GM12878 (cell line): ENCODE measurements around the gene KCNN1. TPM values are rescaled to one million over a fixed set of nuclear protein-coding genes. Genes with fewer than 3 reads are reported as not detected.

Experiments used
- ESRRA ChIP-seq: IDR thresholded peaks from 2 replicates; pipeline ENCODE4 v1.6.1; 2012; ENCODE audit warnings: mild to moderate bottlenecking, low read length, improper control_type of control experiment
- FOS ChIP-seq: IDR thresholded peaks from 3 replicates; pipeline ENCODE4 v1.6.1; 2011; ENCODE audit warnings: borderline replicate concordance; ENCODE audit not compliant: insufficient read length; ENCODE audit errors: extremely low read depth
- FOXK2 ChIP-seq: fragments of 450-650 bp; IDR thresholded peaks from 2 replicates; pipeline ENCODE4 v1.6.1; 2017; ENCODE audit warnings: mild to moderate bottlenecking, moderate library complexity
- MEF2A ChIP-seq: IDR thresholded peaks from 2 replicates; pipeline ENCODE4 v1.6.1; 2011; ENCODE audit warnings: low read depth, mild to moderate bottlenecking, low read length, moderate library complexity; ENCODE audit not compliant: insufficient read depth
- MXI1 ChIP-seq: fragments of 150-350 bp; IDR thresholded peaks from 2 replicates; pipeline ENCODE4 v1.6.1; 2011; ENCODE audit warnings: low read depth, mild to moderate bottlenecking, inconsistent platforms, low read length, improper control_type of control experiment
- NRF1 ChIP-seq: conservative IDR thresholded peaks from 2 replicates; pipeline ENCODE4 v1.6.1; 2011; ENCODE audit warnings: mild to moderate bottlenecking, low read depth, low read length, improper control_type of control experiment
- PAX8 ChIP-seq: fragments of 450-650 bp; IDR thresholded peaks from 2 replicates; pipeline ENCODE4 v1.6.1; 2017; ENCODE audit warnings: mild to moderate bottlenecking, moderate library complexity
- POU2F2 ChIP-seq: IDR thresholded peaks from 3 replicates; pipeline ENCODE4 v1.6.1; 2011; ENCODE audit warnings: low read depth, mild to moderate bottlenecking, low read length, borderline replicate concordance
- RAD21 ChIP-seq: IDR thresholded peaks from 2 replicates; pipeline ENCODE4 v1.6.1; 2011; ENCODE audit warnings: mild to moderate bottlenecking, low read depth, low read length, moderate library complexity; ENCODE audit not compliant: insufficient read depth
- SMC3 ChIP-seq: IDR thresholded peaks from 2 replicates; pipeline ENCODE4 v1.6.1; 2011; ENCODE audit warnings: low read length, improper control_type of control experiment, borderline replicate concordance
- SUPT20H ChIP-seq: IDR thresholded peaks from 2 replicates; pipeline ENCODE4 v1.6.1; 2011; ENCODE audit warnings: low read depth, mild to moderate bottlenecking, low read length, moderate library complexity, borderline replicate concordance; ENCODE audit not compliant: control insufficient read depth
- ZNF24 ChIP-seq: fragments of 450-650 bp; IDR thresholded peaks from 2 replicates; pipeline ENCODE4 v1.6.1; 2017; ENCODE audit warnings: antibody characterized with exemption, mild to moderate bottlenecking
- ZNF622 ChIP-seq: fragments of 450-650 bp; IDR thresholded peaks from 2 replicates; pipeline ENCODE4 v1.6.1; 2017; ENCODE audit warnings: mild to moderate bottlenecking, inconsistent platforms
- polyA plus RNA-seq, 11 experiments: library from polyadenylated mRNA; depleted of rRNA in 4 of 11; unstranded in 6 of 11; stranded (reverse) in 5 of 11; fragments of >200 nt; fragmentation: Nextera tagmentation in 4 of 11; fragmentation: Illumina TruSeq in 1 of 11; extraction: Ambion mirVana in 4 of 11; extraction: Trizol in 1 of 11; gene quantifications; 1 replicate in 1 of 11; 2 replicates in 10 of 11; pipeline versions ENCODE4 v1.2.1 to v1.2.3, GENCODE V29; 2011 to 2016; ENCODE audit warnings: inconsistent platforms in 2 of 11, missing spikeins in 2 of 11, low read depth in 1 of 11
- total RNA-seq, 4 experiments: library from RNA; depleted of rRNA in 3 of 4; stranded (reverse); fragments of >200 nt in 3 of 4; fragmentation: Illumina TruSeq in 1 of 4; extraction: Trizol in 1 of 4; gene quantifications; 2 replicates each; pipeline versions ENCODE4 v1.2.1 to v1.2.3, GENCODE V29; 2013 to 2021
- TF ChIP-seq, protein P1 (sequence below): IDR thresholded peaks from 2 replicates; pipeline ENCODE4 v1.6.1; 2012; ENCODE audit warnings: low read depth, low read length, improper control_type of control experiment
- TF ChIP-seq, protein P2 (sequence below): IDR thresholded peaks from 2 replicates; pipeline ENCODE4 v1.6.1; 2012; ENCODE audit warnings: low read depth, low read length, improper control_type of control experiment
- TF ChIP-seq, protein P3 (sequence below): fragments of 450-650 bp; conservative IDR thresholded peaks from 2 replicates; pipeline ENCODE4 v1.6.1; 2017; ENCODE audit warnings: mild to moderate bottlenecking, moderate library complexity
- TF ChIP-seq, protein P4 (sequence below): fragments of 450-650 bp; formaldehyde crosslinking; IDR thresholded peaks from 2 replicates; pipeline ENCODE4 v1.5.0; 2022; ENCODE audit warnings: mild to moderate bottlenecking, missing genetic modification characterization
- TF ChIP-seq, protein P5 (sequence below): IDR thresholded peaks from 2 replicates; pipeline ENCODE4 v1.6.1; 2011; ENCODE audit warnings: borderline replicate concordance, low read depth, mild to moderate bottlenecking, moderate library complexity, low read length; ENCODE audit not compliant: insufficient read depth, poor library complexity, severe bottlenecking

The KCNN1 gene
- total and polyA plus RNA-seq, 10 of the 15 experiments (the other 5 are each of a cell fraction or from before 2014, with no cell fraction given) = 0.02 to 0.95 (median 0.16) TPM; not detected in 1

DNA sequence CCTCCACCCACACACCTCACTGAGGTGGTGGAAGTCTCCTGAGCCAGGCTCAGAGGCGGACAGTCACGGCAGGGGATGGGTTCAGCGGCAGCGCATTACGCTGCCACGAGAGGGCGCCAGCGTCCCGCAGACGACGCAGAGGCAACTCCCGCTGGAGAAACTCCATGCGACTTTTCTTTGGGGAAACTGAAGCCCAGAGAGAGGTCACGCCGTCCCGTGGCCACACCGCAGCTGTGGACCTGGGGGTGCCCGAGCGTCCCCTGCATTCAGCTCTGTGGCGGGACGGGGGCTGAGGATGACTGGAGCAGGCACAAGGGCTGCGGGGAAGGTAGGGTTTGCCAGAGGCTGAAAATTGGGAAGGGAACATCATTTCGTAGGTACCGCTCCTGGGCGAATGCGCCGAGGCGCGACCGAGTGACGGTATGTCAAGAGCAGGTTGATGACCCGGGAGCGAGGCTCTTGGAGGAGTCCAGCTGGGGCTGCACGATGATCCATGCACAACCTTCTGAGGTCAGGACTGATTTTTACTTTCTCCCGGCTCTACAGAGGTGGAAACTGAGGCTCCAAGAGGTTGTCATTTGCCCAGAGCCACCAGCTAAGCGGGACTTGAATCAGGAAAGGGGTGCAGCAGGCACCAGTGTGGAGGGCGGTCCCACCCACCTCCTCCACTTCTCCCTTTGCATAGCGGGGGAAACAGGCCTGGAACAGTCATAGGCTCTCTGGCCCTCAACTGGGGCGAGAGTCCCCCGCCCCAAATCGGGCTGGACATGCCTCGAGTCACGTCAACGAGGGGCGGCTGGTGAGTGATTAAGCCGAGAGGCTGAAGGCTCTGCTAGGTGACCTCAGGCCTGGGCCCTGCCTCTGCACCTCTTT lies 40.4 kb downstream of the KCNN1 start (continued):
- TF ChIP-seq, protein P1, sequence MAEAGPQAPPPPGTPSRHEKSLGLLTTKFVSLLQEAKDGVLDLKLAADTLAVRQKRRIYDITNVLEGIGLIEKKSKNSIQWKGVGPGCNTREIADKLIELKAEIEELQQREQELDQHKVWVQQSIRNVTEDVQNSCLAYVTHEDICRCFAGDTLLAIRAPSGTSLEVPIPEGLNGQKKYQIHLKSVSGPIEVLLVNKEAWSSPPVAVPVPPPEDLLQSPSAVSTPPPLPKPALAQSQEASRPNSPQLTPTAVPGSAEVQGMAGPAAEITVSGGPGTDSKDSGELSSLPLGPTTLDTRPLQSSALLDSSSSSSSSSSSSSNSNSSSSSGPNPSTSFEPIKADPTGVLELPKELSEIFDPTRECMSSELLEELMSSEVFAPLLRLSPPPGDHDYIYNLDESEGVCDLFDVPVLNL = no peak
- no peak for TF ChIP-seq NRF1
- TF ChIP-seq, protein P2, sequence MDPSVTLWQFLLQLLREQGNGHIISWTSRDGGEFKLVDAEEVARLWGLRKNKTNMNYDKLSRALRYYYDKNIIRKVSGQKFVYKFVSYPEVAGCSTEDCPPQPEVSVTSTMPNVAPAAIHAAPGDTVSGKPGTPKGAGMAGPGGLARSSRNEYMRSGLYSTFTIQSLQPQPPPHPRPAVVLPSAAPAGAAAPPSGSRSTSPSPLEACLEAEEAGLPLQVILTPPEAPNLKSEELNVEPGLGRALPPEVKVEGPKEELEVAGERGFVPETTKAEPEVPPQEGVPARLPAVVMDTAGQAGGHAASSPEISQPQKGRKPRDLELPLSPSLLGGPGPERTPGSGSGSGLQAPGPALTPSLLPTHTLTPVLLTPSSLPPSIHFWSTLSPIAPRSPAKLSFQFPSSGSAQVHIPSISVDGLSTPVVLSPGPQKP = no peak
- TF ChIP-seq POU2F2 = 0 out of 3 replicates have a peak, but pooled peaks have one; percentile 49
- TF ChIP-seq, protein P3, sequence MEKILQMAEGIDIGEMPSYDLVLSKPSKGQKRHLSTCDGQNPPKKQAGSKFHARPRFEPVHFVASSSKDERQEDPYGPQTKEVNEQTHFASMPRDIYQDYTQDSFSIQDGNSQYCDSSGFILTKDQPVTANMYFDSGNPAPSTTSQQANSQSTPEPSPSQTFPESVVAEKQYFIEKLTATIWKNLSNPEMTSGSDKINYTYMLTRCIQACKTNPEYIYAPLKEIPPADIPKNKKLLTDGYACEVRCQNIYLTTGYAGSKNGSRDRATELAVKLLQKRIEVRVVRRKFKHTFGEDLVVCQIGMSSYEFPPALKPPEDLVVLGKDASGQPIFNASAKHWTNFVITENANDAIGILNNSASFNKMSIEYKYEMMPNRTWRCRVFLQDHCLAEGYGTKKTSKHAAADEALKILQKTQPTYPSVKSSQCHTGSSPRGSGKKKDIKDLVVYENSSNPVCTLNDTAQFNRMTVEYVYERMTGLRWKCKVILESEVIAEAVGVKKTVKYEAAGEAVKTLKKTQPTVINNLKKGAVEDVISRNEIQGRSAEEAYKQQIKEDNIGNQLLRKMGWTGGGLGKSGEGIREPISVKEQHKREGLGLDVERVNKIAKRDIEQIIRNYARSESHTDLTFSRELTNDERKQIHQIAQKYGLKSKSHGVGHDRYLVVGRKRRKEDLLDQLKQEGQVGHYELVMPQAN = 0 out of 2 replicates have a peak, but pooled peaks have one; percentile 6
- TF ChIP-seq PAX8 = no peak
- TF ChIP-seq MEF2A = no peak
- TF ChIP-seq FOS = no peak
- TF ChIP-seq RAD21 = peak; percentile 89
- TF ChIP-seq, protein P4, sequence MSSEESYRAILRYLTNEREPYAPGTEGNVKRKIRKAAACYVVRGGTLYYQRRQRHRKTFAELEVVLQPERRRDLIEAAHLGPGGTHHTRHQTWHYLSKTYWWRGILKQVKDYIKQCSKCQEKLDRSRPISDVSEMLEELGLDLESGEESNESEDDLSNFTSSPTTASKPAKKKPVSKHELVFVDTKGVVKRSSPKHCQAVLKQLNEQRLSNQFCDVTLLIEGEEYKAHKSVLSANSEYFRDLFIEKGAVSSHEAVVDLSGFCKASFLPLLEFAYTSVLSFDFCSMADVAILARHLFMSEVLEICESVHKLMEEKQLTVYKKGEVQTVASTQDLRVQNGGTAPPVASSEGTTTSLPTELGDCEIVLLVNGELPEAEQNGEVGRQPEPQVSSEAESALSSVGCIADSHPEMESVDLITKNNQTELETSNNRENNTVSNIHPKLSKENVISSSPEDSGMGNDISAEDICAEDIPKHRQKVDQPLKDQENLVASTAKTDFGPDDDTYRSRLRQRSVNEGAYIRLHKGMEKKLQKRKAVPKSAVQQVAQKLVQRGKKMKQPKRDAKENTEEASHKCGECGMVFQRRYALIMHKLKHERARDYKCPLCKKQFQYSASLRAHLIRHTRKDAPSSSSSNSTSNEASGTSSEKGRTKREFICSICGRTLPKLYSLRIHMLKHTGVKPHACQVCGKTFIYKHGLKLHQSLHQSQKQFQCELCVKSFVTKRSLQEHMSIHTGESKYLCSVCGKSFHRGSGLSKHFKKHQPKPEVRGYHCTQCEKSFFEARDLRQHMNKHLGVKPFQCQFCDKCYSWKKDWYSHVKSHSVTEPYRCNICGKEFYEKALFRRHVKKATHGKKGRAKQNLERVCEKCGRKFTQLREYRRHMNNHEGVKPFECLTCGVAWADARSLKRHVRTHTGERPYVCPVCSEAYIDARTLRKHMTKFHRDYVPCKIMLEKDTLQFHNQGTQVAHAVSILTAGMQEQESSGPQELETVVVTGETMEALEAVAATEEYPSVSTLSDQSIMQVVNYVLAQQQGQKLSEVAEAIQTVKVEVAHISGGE (CRISPR knock-in tag) = no peak
- TF ChIP-seq SUPT20H = no peak
- peak; percentile 14; the same call in 1 of the 2 replicates for TF ChIP-seq ZNF24
- TF ChIP-seq ESRRA = no peak
- no peak for TF ChIP-seq ZNF622
- peak; percentile 56 for TF ChIP-seq MXI1
- no peak for TF ChIP-seq FOXK2
- TF ChIP-seq SMC3 = peak; percentile 98
- TF ChIP-seq, protein P5, sequence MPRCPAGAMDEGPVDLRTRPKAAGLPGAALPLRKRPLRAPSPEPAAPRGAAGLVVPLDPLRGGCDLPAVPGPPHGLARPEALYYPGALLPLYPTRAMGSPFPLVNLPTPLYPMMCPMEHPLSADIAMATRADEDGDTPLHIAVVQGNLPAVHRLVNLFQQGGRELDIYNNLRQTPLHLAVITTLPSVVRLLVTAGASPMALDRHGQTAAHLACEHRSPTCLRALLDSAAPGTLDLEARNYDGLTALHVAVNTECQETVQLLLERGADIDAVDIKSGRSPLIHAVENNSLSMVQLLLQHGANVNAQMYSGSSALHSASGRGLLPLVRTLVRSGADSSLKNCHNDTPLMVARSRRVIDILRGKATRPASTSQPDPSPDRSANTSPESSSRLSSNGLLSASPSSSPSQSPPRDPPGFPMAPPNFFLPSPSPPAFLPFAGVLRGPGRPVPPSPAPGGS = no peak
